Stimulated activated CD4-positive, alpha-beta T cell treated with anti-CD3 and anti-CD28 coated beads, TNF-alpha, amount 100 ng/mL, for 1 hour (primary cell): ENCODE data around the gene LIPN.

Source experiments
- DNase-seq, 3 donors: peaks; one replicate each; pipeline ENCODE4 v3.0.0-alpha.2; 2020; ENCODE audit warnings: low read depth in 3 of 3, low spot score in 1 of 3

Gene LIPN

DNA sequence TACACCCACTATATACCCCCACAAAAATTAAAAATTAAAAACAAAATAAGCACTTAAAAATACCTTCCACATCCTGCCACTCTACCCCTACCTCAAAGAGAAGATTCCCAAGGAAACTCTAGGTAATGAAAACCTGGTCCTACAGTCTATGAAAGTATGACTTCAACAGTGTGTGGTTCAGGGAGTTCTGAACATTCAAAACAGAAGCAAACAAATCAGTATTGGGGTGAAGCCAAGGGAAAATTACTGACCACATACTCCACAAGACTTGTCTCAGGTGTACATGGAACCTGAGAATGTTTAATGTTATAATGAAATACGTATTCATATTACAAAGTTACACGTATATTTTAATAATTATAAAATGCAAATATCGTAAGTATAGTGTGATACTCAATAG, 22.4 kb downstream of the LIPN start:
- DNase-seq, result no peak

DNA sequence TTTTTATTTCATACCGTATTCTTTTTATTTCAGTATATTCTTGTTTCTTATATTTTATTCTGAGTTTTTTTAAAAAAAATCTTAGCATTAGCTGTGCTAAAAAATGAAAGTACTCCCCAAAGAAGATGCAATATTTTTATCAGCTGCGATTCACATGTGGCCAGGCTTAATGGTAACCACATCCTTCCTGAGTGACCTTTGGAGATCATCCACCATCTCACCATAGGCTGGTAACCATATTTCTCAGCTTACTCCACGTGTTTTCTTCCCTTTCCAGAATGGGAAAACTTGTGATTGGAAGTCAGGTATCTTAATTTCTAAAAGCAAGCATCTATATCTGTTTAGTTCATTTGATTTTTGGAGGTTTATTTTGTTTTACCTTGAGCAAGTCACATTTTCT, 23.9 kb downstream of the LIPN start:
- DNase-seq, result no peak

DNA sequence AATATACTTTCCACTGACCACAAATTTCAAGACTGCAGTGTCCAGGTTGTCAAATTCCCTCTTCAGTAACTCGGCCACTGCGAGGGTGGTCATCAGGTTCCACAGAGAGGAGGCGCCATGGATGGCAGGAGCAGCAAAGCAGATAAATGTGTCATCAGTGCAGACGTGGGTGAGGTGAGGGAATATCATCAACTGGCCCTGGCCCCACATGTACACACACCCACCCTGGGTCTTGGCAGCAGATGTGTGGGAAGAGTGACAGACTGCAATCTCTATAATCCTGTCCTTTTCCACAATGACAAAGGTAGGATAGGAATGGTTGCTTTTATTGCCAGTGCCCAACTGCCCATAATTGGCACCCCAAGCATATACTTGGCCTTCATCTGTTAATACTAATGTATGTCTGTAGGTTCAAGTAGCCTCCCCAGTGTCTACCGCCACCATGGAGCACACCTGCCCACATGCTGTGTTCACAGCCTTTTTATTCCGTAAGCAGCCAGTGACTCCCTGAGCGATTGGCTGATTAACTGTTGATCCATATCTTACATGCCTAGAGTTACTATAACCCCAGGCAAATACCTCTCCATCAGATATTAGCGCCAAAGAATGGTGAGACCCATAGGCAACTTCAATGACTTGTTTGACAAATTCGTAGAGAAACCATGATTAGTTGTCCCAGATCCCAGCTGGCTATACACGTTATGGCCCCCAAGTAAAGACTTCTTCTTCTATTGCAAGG, 26.4 kb downstream of the LIPN start:
- DNase-seq, result no peak

DNA sequence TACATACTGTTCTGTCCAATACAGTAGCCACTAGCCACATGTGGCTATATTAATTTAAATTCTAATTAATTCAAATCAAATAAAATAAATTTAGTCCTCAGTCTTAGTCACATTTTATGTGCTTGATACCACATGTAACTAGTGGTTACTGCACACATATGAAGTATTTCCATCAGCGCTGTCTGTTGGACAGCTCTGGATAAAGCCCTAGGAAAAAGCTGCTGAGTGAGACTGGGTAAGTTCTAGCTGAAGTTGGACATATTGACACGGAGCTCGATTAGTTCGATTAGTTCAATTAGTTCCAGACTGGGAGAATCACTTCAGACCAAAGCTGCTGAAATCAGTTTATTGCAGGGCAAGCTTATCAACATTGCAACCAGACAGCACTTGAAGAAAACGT, 27.6 kb downstream of the LIPN start:
- DNase-seq, result no peak

DNA sequence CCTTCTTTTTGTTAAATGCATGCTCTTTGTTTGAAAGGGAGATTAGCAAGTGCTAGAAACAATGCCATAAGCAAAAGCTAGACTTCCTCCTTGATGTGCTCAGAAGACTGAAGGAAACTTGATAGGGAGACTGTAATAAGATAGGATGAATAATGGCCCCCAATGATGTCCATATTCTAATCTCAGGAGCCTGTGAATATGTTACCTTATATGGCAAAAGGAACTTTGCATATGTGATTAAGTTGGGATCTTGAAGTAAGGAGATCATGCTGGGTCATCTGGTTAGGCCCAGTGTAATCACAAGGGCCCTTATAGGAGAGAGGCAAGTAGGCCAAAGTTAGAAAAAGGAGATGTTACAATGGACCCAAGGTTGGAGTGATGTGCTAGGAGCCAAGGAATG, 29.1 kb downstream of the LIPN start:
- no peak for DNase-seq

DNA sequence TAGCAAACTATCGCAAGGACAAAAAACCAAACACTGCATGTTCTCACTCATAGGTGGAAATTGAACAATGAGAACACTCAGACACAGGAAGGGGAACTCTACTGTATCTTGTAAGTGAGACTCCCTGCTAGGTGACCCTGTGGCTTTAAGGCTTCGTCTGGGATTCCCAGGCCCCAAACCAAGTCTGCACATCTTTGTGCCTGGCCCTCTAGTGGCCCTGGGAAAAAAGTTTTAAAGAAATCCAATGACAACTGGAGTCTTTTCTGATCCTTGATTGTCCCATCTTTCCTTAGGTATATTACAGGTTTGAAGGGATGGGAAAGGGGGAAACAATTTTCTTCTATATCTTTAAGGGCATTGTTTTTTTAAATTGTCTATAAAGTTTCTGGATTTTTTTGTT, 32.1 kb downstream of the LIPN start:
- no peak for DNase-seq

DNA sequence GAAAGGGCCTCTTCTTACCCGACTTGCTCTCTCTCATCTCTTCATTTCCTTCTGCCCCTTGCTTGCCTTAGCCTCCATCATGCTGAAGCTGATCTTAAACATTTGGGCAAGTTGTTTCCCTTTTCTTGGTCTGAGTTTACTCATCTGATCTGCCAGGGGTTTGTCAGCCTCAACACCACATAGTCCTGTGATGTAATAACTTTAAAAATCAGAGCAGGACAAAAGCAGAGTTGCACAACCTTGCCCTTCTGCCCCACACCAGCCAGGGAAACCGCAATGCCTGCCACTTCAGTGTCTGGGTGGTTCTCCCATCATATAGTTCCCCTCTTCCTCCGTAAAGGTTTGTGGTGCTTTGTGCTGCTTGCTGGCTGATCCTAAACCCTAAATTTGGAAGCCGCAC, 32.8 kb downstream of the LIPN start:
- no peak for DNase-seq

DNA sequence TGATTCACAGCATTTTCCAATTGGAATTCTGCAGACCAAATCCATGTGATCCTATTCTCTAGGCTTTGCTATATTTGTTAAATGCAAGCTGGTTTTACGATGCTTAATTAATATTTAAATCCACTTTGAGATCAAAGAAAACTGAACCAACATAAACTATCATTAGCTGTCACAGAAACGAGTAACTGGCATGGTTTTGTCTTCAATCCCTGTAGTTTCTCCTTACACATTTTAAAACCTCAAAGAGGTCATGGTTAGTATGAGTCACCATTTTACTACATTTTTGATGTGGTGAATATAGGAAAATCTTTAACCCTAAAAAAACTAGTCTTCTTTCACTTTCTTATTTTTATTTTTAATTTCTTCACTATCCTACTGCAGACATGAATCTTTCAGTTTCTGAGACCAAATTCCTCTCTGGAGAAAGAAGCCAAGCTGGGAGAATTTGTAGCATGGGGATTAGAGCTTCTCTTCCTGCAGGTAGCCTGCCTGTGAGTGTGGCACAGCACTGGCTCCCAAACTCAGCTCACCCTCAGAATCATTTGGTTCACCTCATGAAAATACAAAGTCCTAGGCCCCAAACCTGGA, 34.0 kb downstream of the LIPN start:
- no peak for DNase-seq

DNA sequence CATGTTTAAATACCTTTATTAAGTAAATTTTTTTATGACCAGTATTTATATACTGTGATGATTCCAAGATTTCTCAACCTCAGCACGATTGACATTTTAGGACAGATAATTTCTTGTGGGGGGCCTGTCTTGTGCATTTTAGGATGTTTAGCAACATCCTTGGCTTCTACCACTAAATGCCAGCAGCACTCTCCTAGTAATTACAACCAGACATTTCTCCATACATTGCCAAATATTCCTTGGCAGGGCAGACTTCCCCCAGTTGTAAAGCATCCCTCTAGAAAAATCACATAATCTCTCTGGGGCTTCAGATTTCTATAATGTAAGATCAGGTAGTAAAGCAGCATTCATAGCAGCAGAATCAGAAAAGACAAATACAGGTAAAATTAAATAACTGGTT, 34.9 kb downstream of the LIPN start:
- DNase-seq, result no peak

DNA sequence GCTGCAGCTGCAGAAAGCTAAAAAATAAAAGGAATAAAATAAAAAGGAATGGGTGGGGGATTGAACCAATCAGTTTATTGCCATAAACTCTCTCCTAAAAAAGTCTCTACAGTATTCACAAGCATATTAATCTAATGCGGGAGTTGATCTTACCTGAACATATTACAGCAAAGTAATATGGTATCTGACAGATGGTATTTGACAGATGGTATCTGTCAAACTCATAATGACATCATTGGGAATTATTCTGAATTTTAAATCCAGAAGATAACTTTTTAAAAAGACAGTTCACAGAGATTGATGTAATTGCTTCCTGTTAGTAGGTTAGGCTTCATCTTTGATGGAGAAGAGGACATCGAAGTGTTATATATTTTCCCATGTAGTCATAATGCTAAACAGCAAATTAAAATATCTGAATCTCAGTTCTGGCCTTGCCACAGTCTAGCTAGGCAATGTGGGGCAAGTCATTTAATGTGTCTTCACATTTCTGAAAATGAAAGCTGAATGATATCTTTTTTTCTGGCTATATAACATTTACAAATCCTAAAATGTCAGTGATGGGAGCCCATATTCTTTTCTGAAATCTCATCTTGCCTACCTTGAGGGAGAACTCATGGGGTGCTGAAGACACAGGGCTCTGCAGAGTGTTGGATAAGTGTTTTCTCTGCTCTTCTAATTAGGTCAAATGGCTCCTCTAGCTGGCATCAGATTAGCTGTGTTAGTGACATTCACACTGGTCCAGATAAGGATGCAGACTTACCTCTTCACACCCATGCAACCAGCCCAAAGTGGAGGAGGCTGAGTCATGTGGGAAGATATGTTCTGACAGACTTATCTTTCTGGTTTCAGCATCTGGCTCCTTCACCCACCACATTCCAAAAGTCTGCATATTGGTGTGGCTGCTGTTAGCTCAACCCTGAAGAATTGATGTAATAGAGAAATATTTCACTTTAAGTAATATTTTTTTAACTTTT, 40.6 kb downstream of the LIPN start:
- DNase-seq, result no peak

DNA sequence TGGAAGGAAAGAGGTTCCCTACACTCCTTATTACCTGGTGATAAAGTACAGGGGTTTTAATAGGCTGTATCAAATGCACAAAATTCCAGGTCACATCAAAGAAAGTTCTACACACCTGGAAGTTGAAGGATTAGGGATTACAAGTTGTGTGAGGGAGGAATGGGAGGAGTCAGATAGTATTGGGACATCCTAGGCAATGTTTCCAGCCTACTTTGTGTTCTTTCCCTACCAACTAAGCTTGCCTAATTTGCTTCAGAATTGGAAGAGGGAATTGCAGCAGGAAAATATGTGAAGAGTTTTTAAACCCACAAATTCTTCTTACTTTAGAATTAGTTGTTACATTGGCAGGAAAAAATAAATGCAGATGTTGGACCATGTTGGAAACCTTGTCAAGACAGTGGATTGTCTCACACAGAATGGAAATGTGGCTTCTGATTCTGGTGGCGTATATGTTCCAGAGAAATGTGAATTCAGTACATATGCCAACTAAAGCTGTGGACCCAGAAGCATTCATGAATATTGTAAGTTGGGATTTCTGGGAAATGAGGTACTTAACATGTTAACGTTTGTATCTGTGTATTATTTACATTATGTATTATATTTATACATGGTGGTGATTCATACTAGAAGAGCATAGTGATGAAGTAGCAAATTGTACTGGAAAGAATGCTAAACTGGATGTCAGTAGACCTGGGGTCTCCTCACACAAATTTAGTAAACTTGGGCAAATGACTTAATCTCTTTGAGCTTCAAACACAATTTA, 42.9 kb downstream of the LIPN start, which contains the start of gene LIPM:
LIPM (plus strand) TSS at position 208 of the 763 bp plus-strand sequence; CDS start at position 375, 167 bp downstream.
- no peak for DNase-seq

DNA sequence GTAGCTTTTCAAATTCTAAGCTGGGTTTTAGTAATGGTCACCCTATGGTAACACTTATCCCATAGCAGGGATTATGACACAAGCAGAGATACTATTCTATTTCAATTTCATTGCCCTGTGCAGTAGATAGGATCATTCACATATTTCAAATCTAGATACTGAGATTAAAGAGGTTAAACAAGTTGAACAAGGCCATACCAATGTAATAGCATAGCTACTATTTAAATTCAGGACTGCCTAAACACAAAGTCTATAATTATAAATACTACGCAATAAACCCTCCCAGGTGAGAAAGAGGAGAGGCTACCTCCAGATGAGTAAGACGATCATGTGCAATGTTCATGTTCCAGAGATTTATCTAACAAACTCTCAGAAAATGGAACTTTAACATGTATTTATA, 43.8 kb downstream of the LIPN start:
- no peak for DNase-seq

DNA sequence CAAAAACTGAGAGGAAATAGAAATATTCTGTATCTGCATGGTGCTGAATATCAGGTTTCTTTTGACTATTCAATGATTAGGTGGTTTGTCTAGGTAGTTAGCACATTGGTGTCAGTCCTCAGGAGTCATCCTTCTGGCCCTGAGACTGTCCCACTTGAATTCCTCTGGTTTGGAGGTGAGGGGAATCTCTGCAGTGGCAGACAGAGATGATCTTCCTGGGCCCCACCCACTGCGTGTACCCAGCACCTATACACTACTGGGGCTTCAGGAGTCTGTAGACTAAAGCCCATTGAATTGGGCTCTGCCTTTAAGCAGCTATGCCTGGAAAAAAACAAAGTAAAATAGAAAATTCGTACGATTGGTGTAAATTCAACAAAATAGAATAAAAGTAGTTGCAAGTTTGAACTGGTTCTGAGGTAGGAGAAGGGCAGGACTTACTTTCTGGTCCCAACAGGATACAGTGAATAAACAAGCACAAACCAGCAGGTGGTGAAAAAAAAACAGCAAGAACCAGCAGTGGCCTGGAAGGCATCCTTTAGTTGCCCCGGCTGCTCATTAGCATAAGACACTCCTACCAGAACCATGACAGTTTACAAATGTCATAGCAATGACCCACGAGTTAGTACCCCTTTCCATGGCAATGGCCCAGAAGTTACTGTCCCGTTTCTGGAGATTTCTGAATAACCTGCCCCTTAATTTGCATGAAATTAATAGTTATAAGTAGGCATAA, 44.4 kb downstream of the LIPN start:
- DNase-seq, result no peak

DNA sequence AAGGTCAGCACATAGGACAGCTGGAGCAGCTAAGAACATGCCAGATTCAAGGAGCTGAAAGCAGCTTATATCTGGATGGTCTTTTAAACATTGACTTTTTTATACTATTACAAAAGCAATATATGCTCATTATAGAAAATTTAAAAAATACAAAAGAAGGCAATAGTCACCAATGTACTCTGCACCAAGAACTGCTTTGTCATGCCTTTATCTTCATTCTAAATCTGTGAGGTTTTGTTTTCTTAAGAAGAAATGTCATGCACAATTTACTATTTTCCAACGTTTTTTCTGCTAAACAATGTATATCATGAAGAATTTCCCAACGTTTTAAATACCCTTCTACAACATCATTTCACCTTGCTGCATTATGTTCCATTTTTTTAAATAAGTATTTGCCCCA, 45.5 kb downstream of the LIPN start:
- DNase-seq, result no peak

DNA sequence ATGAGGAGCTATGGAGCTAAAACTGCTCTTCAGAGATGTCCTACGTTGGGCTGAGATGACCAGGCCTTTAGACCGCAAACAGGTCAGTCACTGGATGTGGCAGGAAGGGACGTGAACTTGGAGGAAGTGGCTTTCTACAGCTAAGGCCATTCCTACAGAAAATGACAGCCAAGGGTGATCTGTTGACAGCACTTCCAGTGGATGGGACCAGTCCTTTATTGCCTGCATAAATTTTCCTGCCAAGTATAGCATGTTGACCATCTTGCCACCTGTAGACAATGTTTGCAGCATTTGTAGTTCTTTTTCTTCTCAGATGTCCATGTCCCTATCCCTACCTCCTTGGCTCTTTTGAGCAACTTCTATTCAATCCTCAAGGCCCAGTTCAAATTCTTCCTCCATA, 46.1 kb downstream of the LIPN start:
- no peak for DNase-seq

DNA sequence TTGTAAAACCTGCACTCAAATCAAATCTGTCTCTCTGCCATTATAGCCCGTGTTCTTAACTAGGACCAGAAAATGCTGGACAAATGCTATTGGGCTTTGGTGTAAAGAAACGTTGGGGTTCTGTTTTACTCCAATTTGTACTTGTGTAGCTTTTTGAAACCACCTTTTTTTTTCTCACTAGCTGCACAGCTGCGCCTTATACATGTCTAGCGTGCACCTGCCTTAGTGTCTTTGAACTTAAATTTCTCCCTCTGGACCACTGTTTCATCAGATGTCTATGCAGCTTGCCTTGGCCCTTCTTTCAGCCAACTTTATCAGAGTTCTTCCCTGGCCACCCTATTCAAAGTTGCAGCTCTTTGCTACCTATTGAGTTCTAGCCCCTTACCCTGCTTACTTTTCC, 49.8 kb downstream of the LIPN start:
- no peak for DNase-seq

DNA sequence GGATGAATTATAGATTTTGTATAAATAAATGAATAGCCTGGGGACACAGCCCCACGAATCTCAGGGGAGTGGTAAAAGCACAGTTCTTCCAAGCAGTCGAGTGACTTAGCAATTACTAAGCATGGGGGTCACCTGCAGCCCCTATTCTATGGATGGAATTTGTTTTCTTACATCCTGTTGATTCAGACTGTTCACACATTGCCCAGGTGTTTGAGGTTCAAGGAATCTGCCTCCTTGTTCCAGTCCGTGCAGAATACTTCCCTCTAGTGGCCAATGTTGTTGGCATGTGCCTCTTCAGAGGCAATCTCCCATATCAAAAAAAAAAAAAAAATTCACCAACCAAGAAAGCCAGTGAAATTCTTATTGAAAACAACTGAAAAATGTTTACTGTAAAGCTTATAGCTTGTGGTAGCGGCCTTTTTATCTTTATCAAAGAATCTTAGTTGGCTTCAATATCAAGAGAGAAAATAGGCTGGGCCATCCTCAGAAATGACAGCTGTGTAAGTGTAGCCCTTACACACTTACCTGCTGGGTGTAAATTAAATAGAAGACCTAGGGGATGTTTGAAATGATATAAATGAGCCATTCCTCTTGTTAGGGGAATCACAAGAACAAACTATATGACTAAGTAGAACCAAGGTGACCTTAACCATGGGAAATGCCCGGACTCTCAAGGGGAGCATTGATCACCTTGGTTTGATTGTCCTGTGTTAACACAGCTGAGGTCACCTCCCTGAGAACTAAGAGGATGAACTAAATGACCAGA, 50.6 kb downstream of the LIPN start:
- DNase-seq, result no peak

DNA sequence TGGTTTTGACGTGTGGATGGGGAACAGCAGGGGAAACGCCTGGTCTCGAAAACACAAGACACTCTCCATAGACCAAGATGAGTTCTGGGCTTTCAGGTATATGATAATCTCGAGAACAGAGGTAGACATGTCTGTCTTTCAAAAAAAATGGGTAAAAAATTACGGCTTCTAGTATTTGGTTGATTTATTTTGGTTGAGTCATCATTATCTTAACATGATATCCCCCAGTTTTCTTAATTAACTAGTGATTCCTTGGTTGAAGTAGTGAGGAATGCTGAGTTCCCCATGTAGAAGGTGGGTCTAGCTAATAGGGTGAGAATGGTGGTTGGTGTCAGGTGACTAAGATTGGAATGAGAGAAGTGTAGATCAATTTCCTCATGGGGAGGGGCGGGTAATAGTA, 53.4 kb downstream of the LIPN start:
- no peak for DNase-seq

DNA sequence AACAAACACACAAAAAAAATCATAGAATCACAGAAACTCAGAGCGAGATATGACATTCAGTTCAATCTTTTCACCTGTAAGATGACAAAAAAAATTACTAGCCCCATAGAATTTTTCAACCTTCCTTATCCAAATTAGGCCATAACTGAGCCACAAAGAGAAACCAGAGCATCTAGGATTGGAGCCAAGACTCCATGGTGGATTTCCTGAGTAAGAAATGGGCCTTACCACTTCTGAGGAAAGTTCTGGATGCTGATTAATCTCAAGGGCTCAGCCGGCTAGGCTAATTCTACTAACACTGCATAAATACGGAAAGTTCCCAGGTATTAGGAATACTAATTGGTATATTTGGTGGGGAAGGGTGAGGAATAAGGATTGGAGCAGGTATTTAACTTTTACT, 59.5 kb downstream of the LIPN start:
- no peak for DNase-seq
